D341Med (cell line): ENCODE results near the gene EFNA2.
A peak's percentile ranks its signal among the peaks of the same experiment; 100 is the strongest.

Experiments
- DNase-seq: peaks from one replicate; pipeline ENCODE4 v3.0.0; 2012; ENCODE audit warnings: low spot score

EFNA2 gene

DNA sequence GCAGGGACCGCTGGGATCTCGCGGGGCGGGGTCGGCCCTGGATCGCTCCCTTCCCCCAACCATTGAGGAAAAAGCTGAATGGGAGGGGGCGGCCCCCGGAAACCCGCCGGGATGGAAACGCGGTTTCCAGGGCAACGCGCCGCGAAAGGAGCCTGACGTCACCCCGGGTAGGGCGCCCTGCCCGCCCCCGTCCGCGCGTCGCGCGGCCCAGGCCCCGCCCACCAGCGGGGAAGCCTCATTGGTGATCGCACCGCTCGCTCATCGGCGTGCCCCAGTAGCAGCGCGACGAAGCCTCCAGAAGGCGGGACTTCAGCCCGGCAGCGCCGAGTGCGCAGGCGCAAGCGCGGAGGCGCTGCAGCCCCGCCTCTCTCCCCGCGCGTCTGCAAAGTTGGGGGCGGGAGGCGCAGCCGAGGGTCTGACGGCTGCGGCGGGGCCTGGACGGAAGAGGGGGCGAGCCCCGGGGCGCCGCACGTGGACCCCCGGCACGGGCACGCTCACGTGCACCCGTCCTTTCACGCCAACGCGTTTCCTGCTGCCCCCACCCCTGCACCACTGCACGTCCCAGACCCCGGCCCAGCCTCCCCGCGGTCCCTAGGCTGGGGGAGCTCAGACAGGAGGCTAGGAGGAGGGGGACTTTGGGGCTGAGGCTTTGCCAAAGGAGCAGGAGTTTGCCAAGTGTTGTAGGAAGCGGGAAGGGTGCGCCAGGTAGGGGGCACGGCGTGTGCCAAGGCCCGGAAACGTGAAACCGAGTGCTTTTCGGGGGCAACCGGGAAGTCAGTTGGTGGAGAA, 24.7 kb upstream of the EFNA2 start:
- peak; percentile 98 for DNase-seq

DNA sequence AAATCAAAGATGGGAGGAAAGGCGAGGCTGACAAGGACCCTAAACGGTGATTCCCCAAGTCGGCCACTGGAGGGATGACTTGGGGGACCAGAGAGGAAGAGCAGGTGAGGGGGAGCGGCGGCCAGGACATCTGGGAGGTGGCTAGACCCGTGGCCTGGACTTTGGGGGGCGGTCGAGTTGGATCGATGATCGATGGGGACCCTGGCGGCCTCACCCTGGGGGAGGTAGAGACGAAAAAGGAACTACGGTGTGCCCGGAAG, 24.2 kb upstream of the EFNA2 start:
- DNase-seq: no peak

DNA sequence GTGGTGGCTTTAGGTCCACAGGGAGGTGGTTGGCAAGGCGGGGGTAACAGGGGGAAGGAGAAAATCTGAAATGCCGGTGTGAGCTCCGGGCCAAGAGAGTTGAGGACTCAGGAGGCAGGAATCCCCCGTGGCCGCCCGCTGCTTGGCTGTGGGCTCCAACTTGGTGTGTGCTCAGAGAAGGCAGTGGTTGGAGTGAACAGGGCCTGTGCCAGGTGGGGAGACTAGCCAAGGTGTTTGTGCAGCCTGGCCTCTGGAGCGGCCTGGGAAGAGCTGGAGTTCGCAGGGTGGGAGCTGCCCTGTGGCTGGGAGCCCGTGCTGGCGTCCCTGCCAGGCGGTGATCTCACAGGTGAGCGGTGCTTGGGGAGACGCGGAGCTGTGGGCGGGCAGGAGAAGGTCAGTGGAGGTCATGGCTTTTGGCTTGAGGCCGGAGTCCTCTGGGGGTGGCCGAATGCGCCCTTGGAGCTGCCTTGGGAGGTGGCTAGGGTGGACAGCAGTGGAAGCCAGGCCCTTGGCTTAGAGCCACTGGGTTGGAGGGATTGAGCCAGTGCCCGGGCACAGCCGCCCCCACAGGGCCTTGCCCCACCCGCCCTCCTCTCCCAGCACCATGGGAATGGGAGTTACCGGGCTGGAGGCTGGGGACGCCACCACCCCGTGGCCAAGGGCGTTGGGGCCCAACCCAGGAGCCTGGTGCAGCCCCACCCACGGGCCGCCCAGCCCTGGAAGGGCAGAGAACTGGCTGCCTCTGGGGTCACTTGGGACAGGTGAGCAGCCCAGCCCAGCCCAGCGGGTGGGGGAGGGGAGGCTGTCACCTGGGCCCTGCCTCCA, 23.7 kb upstream of the EFNA2 start:
- no peak for DNase-seq

DNA sequence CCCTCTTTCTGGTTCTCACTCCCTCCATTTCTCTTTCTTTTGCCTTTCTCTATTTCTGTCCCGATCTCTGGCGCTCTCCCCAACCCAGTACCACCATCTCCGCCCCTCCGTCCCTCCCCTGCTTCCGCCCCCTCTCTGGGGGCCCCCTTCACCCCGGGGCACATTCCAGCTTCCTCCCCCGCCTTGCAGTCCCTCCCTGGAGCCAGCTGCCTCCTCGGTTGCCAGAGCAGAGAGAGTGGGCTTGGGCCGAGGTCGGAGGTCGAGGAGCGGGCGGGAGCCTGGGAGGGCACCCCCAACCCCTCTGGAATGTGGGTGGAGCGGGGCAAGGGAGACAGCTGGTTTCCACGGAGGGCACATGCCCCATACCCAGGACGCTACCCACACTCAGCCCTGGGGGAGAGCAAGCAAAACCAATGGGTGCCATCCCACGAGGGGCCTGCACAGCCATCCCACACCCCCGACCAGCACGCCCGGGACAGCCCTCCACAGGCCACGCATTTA, 23.0 kb upstream of the EFNA2 start:
- no peak for DNase-seq

DNA sequence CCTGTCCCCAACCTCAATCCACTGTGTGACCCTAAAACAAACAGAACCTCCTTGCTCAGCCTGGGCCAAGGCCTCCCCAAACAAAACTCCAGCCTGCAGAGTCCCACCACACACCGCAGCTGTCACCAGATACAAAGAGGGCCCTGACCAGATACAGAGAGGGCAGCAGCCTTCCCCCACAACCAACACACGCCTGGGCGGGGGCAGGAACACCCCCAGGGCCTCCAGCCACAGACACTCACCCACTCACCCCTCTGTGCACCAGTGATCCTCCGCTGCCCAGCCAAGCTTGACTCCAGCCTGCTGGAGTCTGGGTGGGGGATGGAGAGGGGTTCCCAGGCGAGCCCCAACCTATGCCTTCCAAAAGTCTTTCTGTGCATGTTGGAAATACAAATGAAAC, 22.5 kb upstream of the EFNA2 start:
- no peak for DNase-seq

DNA sequence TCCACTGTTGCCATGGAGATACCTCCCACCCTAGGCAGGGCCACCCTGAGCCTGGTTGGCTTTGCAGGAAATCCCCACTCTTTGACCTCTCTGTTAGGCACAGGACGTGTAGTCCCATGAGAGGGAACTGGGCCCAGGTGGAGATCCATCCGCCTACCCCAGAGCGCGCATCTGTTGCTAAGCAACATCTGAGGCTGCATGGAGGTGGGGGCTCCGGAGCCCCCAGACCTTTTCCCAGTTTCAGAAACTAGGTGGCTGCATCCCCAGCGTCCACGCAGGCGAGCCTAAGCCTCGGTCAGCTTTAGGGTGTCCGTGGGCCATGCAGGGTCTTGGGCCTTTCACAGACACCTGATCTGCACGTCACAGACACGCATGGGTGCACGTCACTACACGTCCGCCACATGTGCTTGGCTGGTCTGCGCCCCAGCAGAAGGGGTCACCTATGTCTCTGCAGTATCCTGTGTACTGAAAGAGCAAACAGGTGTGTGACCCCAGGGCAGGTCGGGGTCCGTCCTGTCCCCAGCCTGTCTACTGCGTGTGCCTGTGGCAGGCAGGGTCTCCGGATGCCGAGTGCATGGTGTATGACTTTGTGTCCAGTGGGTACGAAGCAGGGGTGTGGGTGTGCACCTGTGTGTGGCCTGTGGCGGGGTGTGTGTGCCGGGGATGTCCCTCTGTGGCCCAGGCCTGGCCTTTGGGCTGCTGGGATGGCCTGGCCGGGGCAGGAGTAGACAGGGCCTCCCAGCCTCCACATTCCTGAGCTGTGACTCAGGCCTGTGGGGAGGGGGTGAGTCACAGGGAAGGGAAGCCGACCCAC, 20.7 kb upstream of the EFNA2 start:
- no peak for DNase-seq

DNA sequence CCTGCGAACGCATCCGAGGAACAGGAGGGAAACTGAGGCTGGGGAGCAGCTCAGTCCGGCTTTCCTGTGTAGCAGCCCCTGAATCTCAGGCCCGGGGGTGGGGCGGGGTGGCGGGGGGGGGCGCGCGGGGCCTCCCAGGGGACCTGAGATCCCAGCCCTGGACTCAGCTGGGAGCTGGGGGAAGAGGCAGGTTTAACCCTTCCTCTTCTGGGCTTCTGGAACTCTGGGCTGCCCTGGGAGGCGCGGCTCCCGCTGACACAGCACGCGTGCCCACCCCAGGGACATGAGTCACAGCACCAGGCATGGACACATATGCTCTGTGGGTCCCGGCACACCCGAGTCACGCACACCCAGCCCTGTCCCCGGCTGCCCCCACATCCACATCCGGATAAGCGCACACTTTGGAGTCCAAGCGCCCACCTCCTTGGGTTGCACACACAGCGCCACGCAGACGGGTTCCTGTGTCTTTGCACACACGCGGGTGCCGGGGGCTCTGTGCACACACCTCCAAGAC, 20.0 kb upstream of the EFNA2 start:
- DNase-seq: peak; percentile 47

DNA sequence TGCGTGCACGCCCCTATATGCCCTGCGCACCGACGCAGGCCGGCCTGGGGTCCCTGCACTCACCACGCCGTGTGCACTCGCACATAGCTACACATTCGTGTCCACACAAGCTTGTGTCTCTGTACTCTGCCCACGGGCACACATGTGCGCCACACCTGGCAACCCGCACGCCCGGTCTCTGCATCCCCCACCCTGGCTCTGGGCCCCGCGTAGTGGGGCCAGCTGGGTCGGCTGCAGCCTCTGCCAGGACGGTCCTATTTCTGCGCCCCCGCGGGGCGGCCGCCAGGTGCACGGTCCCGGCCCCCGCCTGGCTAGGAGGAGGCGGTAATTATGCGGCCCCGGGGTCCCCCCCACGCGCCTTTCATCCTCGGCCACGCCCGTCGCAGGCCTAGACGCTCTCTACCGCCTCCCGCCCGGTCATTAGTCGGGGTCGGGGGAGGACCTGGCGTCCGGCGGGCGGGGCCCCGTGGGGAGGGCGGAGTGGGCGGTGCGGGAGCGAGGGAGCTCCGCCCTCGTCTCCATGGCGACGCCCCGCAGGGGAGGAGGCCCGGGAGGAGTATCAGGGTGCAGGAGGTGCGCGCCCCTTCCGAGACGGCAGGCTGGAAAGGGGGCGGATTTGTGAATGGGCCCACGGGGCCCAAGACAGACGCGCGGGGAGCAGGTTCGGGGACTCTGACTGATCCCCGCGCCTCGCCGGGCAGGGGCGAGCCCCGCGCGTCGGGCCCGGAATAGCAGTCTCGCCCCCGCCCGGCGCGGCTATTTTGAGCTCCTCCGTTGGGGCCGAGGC, 19.4 kb upstream of the EFNA2 start:
- DNase-seq: peak; percentile 77

DNA sequence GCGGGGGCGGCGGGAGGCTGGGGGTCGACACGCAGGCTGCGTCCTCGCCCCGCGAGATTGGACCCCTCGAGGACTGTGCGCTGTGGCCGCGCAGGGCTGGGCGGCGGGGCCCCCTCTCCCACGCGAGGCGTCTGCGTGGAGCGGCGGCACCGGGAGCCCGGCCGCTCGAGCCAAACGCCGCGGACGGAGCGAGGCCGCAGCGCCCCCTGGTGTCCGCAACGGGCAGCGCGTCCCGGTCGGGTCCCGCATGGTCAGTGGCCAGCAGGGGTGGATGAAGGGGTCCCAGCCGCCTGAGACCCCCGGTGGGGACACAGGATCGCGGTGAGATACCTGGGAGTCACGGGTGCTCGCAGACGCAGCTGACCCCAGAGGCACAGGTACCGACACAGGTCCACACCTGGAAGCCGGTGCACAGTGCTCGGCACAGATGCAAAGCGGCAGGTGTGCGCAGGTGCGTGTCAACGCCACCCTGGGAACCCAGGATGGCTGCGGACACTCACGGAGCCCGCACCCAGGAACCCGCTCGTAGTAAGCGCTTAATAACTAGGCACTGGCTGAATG, 18.7 kb upstream of the EFNA2 start:
- peak; percentile 83 for DNase-seq

DNA sequence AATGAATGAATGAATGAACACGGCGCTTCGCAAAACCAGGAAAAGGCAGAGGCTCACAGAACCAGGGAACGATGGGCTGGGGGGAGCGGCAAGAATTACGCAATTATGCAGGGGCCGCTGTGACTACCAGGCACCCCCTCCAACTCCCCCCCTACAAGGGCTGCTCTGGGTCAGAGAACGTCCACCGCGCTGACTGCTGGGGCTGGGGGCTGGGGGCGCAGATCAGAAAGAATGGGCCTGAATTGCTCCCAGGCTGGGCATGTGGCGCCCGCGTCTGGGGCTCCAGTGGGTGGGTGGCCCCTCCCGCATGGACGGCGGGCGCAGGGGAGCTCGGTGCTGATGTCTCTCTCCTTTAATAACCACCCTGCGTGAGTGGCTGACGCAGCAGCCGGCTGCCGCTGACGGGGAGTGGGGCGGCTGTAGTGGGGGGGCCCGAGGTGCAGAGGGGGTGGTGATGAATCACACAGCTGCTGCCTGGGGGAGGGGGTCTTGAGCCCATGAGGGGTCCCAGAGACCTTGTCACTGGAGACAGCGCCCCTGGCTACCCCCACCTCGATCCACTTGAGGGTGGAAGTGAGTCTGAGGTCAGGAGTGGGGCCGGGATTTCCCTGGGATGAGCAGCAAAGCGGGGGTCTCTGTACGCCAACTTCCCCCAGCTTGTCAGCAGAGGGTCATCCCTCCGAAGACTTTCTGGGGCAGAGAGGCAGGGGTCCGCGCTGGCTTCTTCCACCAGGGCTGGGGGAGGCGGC, 18.0 kb upstream of the EFNA2 start:
- DNase-seq: no peak

DNA sequence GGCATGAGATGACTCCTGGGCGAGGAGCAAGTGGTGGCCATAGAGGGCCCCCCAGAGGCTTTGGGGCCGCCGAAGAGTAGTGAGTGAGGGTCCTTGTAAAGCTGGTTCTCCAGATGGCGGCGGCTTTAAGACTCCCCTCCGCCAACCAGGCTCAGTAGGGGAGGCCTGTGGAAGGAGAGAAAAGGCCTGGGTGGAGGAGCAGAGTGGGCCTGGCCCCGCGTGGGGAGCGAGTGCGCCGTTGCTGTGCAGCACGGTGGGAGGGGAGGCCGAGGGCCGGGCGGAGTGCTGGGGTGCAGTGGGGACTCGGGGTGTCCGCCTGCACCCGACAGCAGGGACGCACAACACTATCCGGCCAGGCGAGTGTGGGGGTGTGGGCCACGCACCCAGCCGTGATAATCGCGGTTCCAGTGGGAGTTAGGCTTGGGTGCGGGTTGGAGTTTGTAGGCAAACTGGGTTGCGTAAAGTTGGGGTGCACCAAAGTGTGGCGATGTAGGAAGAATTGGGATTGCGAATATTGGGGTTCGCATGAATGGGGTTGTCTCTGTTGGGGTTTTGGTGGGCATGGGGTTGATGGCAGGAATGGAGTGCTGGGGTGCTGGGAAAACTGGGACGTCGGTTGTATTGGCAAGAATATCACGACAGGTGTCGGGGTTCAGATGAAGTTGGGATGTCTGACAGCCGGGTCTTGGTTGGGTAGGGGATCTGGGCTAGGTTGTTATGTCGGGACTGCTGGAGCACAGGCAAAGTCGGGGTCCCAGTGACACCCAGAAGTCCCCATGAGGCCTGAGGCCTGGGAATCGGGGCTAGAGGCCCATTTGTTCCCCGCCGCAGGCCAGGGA, 17.2 kb upstream of the EFNA2 start:
- DNase-seq: no peak

DNA sequence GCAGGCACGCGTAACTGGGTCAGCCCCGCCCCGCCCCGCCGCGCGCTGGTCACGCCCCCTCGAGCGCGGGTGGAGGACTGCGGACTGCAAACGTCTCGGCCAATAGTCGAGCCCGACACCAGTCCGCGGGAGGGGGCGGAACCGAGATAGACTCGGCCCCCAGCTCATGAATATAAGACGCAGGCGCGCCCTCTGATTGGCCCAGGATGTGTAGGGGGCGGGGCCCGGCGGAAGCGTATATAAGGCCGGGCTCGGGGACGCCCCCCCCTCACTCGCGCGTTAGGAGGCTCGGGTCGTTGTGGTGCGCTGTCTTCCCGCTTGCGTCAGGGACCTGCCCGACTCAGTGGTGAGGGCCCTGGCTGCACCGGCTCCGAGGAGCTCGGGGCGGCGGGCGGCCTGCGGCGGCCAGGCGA, 16.6 kb upstream of the EFNA2 start, which contains the start of gene CIRBP:
CIRBP (plus strand) TSS at position 268 of the 413 bp plus-strand sequence. CDS start 1,602 bp downstream, outside the sequence.
- peak; percentile 96 for DNase-seq

DNA sequence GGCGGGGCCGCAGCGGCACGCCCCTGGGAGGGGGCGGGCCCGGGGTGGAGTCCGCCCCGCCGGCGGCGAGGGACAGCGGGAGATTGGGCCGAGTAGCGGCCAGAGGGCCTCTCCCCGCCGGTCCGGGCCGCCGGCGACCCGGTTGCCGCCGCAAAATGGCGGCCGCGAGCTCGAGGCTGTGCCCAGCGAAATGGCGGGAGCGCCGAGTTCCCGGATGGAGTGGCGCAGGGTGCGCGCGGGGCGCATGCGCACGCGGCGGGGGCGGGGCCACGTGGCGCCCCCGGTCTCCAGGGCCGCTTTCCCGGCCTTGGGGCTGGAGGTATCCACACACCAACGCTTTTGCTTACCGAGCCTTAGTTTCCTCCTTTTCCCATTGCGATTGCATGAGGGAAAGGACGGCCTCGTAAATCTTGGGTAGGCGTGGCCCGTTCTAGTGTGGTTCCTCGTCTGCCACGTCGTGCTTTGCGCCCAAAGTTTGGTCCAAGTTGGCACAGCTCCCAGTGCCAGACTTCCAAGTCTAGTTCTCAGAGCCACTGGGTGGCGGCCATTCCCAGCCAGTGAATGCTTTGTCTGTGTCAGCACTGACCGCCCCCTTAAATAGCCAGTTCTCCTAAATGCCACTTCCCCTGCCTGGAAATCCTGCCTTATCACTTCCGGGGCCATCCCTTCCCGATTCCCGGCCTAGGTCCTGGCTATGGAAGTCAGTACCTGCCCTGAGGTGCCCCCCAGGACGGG, 16.0 kb upstream of the EFNA2 start:
- DNase-seq: peak; percentile 94

DNA sequence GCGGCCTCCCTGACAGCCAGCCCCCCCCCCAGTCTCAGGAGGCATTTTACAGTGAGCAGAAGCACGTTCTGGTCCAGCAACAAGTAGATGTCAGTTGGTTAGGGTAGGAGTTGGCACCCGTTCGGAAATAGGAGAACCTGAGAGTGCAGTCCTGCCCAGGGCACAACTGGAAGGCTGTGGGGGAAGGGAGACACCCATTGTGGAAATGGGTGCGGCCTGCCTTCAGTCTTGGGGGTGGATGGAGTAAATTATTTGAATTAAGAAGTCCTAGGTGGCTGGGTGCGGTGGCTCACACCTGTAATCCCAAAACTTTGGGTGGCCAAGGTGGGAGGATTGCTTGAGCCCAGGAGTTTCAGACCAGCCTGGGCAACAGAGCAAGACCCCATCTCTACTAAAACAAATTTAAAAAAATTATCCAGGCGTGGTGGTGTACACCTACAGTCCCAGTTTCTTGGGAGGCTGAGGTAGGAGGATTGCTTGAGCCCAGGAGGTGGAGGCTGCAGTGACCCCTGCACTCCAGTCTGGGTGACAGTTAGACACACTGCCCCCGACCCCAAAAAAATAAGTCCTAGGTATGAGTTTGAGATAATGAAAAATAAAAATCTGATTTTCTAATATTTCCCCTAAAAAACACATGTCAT, 15.3 kb upstream of the EFNA2 start:
- DNase-seq: no peak

DNA sequence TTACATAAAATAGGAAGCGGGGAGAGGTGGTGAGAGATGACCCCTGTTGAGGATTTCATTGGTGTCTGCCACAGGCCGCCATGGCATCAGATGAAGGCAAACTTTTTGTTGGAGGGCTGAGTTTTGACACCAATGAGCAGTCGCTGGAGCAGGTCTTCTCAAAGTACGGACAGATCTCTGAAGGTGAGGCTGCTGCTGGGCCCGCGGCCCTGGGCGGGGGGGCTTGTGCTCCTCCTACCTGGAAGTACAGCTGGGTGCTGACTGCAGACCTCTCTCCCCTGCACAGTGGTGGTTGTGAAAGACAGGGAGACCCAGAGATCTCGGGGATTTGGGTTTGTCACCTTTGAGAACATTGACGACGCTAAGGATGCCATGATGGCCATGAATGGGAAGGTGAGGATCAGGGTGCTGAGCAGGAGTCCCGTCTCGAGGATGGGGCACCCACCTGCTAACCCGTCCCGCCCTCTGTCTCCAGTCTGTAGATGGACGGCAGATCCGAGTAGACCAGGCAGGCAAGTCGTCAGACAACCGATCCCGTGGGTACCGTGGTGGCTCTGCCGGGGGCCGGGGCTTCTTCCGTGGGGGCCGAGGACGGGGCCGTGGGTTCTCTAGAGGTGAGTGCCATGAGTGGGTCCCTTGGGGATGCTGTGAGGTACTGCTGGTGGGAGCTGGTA, 14.7 kb upstream of the EFNA2 start:
- DNase-seq: no peak

DNA sequence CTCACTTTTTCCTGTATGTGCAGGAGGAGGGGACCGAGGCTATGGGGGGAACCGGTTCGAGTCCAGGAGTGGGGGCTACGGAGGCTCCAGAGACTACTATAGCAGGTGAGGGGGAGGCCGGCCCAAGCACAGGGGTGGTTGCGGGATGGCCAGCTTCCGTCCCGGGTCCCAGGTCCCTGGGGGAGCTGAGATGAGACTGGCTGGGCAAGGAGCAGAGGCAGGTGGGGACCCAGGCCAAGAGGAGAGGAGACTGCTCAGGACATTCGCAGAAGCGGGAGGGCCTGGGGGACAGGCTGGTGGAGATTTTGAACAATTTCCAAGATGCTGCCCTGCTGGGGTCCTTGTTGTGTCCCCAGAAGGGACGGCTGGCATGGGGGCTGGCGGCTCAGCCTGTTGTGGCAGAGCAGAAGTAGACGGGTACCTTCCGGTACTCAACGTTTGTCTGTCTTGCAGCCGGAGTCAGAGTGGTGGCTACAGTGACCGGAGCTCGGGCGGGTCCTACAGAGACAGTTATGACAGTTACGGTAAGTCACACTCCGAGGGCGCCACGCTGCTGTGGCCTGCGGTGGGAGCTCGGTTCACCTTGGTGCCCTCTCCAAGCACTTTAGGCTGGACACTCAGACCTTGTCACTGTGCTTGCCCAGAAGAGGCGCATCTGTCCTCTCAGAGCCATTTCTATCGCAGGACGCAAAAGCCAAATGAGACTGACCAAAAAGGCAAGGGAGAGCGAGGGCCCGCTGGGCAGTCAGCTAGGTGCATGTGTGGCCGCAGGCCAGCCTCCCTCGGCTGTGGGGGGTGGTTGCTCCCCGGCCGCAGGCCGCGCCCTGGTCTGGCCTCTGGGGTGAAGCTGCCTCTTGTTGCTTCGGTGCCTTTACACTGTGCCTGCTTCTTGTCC, 13.9 kb upstream of the EFNA2 start:
- no peak for DNase-seq
